Gastroesophageal sphincter (tissue), 4 donors: Measurements from ENCODE around the gene LMF1. TPM values are rescaled to one million over a fixed set of nuclear protein-coding genes. Genes with fewer than 3 reads are reported as not detected.

Experiments used
- ATAC-seq: fragments of 150-250 bp; one replicate; pipeline ENCODE4 v1.9.1; 2016; ENCODE audit warnings: mild to moderate bottlenecking, moderate library complexity
- H3K27ac ChIP-seq, 4 donors: fragments of 200-600 bp; sonication (generic) in 3 of 4; 1 replicate in 3 of 4; 2 replicates in 1 of 4; pipeline ENCODE4 v1.5.1; 2016 to 2019
- H3K27me3 ChIP-seq: fragments of 200-600 bp; sonication (generic); one replicate; pipeline ENCODE4 v1.5.1; 2019
- H3K36me3 ChIP-seq, 2 donors: fragments of 200-600 bp; sonication (generic); one replicate each; pipeline ENCODE4 v1.5.1; 2019; ENCODE audit warnings: control low read depth in 1 of 2
- H3K4me1 ChIP-seq, 3 donors: fragments of 200-600 bp; sonication (generic); 1 replicate in 2 of 3; 2 replicates in 1 of 3; pipeline ENCODE4 v1.5.1; 2016 to 2019; ENCODE audit warnings: control low read depth in 2 of 3
- H3K4me3 ChIP-seq, 2 donors: fragments of 200-600 bp; sonication (generic); one replicate each; pipeline ENCODE4 v1.5.1; 2019; ENCODE audit warnings: mild to moderate bottlenecking in 1 of 2, moderate library complexity in 1 of 2
- H3K9me3 ChIP-seq, 3 donors: fragments of 200-600 bp; sonication (generic); one replicate each; pipeline ENCODE4 v1.5.1; 2017 to 2019; ENCODE audit warnings: control low read depth in 2 of 3
- EP300 ChIP-seq: sonication (generic); formaldehyde crosslinking; IDR thresholded peaks from one replicate; pipeline ENCODE4 v1.6.1; 2017; ENCODE audit warnings: antibody characterized with exemption, mild to moderate bottlenecking
- POLR2A ChIP-seq, 2 donors: fragments of 450-650 bp; IDR thresholded peaks; one replicate each; pipeline ENCODE4 v1.6.1; 2017; ENCODE audit warnings: antibody characterized with exemption in 2 of 2, mild to moderate bottlenecking in 2 of 2, moderate library complexity in 1 of 2
- POLR2AphosphoS5 ChIP-seq: sonication (generic); formaldehyde crosslinking; IDR thresholded peaks from one replicate; pipeline ENCODE4 v1.6.1; 2017; ENCODE audit warnings: antibody characterized with exemption
- WGBS, 2 donors: methylation state at CpG; one replicate each; pipeline ENCODE4 v1.1.5; 2018; ENCODE audit warnings: low coverage in 1 of 2; 5-methylcytosine and 5-hydroxymethylcytosine counted together
- total RNA-seq, 4 donors: library from RNA; depleted of rRNA; stranded (reverse); fragments of >200 nt; gene quantifications; one replicate each; pipeline ENCODE4 v1.1.0, GENCODE V29; 2016
- TF ChIP-seq, protein P1 (sequence below), 4 experiments: fragments of 200-600 bp in 2 of 4; fragments of 450-650 bp in 2 of 4; sonication (generic) in 1 of 4; IDR thresholded peaks; one replicate each; pipeline ENCODE4 v1.5.1; 2017 to 2019; ENCODE audit warnings: antibody characterized with exemption in 4 of 4, mild to moderate bottlenecking in 2 of 4, moderate library complexity in 2 of 4

The LMF1 gene
- total RNA-seq, 4 donors from 2014 or later, result 13.7 to 57.3 (median 20.9) TPM

DNA sequence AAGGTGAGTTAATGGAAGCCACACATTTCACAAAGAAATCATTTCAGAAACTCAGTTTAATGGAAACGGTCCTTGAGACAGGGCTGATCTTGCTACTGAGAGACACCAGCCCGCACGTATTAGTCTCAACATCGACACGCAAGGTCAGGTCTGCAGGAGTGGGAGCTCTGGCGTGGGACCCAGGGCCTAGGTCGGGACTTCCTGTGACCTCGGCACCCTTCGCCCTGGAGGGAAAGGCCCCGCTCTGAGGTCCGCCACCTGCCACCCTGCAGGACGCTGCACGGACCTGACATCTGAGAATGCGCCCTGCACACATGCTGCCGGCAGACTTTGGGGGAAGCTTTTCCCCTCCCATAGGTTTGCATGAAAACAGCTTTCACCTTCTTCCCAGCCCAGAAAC lies 59.7 kb downstream of the LMF1 start:
- peaks cover 0 to 18% (median 0%) of the 10 kb centered on the region in 3 donors for H3K9me3 ChIP-seq
- no peak overlapping the region for H3K4me3 ChIP-seq
- WGBS, 2 donors, result 67 to 100% methylated on average over 1 of the region's 15 CpGs
- no peak overlapping the region for H3K27ac ChIP-seq
- no peaks in the 10 kb centered on the region for H3K27me3 ChIP-seq
- peaks cover 0 to 73% of the 10 kb centered on the region in 2 donors for H3K36me3 ChIP-seq
- no peak for ATAC-seq
- TF ChIP-seq POLR2AphosphoS5 (no peak), POLR2A (IDR thresholded peaks at IDR 0.05) (no peak), EP300 (no peak)
- TF ChIP-seq, protein P1, sequence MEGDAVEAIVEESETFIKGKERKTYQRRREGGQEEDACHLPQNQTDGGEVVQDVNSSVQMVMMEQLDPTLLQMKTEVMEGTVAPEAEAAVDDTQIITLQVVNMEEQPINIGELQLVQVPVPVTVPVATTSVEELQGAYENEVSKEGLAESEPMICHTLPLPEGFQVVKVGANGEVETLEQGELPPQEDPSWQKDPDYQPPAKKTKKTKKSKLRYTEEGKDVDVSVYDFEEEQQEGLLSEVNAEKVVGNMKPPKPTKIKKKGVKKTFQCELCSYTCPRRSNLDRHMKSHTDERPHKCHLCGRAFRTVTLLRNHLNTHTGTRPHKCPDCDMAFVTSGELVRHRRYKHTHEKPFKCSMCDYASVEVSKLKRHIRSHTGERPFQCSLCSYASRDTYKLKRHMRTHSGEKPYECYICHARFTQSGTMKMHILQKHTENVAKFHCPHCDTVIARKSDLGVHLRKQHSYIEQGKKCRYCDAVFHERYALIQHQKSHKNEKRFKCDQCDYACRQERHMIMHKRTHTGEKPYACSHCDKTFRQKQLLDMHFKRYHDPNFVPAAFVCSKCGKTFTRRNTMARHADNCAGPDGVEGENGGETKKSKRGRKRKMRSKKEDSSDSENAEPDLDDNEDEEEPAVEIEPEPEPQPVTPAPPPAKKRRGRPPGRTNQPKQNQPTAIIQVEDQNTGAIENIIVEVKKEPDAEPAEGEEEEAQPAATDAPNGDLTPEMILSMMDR (IDR thresholded peaks at IDR 0.05), result no peak
- peaks cover 0 to 7% (median 0%) of the 10 kb centered on the region in 3 donors for H3K4me1 ChIP-seq

DNA sequence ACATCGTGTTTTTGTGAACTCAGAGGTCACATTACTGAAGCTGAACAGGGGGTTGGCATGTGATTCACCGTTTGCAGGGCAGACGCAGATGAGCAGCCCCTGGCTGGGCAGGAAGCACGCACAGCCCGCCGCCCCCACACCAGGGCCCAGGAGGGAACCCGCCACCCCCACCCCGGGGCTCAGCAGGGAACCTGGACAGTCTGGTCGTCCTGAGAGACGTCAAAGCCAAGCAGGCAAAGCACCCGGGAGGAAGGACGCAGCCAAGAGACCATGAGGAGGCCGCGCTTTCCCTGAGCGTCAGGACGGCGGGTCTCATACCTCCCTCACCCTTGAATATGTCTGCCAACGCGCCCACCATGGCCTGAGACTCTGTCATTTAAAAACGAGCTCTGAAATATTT lies 60.6 kb downstream of the LMF1 start:
- peaks cover 0 to 76% of the 10 kb centered on the region in 2 donors for H3K36me3 ChIP-seq
- H3K27ac ChIP-seq, result no peak overlapping the region
- WGBS, 2 donors, result 60 to 86% methylated on average over 1 to 10 of the region's 20 CpGs
- no peak overlapping the region for H3K4me3 ChIP-seq
- TF ChIP-seq POLR2AphosphoS5 (no peak), EP300 (no peak), POLR2A (IDR thresholded peaks at IDR 0.05) (no peak)
- TF ChIP-seq, protein P1 (IDR thresholded peaks at IDR 0.05), result no peak
- H3K4me1 ChIP-seq, result peaks cover 0 to 7% (median 0%) of the 10 kb centered on the region in 3 donors
- H3K9me3 ChIP-seq, result peaks cover 0 to 18% (median 0%) of the 10 kb centered on the region in 3 donors
- H3K27me3 ChIP-seq, result no peaks in the 10 kb centered on the region
- ATAC-seq, result no peak

DNA sequence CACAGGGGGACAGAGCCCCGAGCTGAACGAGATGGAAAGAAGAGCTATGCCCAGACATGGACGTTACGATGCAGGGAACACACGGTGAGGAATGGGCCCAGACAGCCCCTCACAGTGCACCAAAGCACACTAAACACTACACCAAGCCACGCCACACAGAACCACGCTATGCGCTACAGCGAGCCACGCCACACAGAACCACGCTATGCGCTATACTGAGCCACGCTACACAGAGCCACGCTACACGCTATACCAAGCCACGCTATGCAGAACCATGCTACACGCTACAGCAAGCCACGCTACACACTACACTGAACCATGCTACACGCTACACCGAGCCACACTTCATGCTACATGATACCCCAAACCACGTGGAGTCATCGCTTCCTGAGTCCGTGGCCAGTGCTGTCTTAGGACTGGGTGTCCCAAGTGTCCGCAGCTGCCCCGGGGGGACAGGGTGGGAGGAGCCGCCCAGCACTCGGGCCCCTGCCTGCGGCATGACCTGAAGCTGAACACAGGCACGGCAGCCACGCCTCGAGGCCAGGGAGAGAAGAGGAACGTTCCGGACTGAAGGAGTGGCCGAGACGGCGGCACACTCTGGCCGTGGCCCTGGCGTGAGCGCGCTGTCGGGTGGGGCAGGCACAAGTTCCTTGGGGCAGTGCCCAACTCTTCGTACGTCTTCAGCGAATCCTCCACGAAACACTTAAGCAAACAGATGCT lies 61.3 kb downstream of the LMF1 start:
- H3K4me3 ChIP-seq, result no peak overlapping the region
- WGBS, 2 donors, result 88 to 95% methylated on average over 10 to 20 of the region's 45 CpGs
- peaks cover 0 to 7% (median 0%) of the 10 kb centered on the region in 3 donors for H3K4me1 ChIP-seq
- peaks cover 0 to 76% of the 10 kb centered on the region in 2 donors for H3K36me3 ChIP-seq
- H3K27ac ChIP-seq, result no peak overlapping the region
- H3K27me3 ChIP-seq, result no peaks in the 10 kb centered on the region
- TF ChIP-seq POLR2AphosphoS5 (no peak), EP300 (no peak), POLR2A (IDR thresholded peaks at IDR 0.05) (no peak)
- TF ChIP-seq, protein P1 (IDR thresholded peaks at IDR 0.05), result no peak
- ATAC-seq, result no peak
- H3K9me3 ChIP-seq, result peaks cover 0 to 18% (median 0%) of the 10 kb centered on the region in 3 donors

DNA sequence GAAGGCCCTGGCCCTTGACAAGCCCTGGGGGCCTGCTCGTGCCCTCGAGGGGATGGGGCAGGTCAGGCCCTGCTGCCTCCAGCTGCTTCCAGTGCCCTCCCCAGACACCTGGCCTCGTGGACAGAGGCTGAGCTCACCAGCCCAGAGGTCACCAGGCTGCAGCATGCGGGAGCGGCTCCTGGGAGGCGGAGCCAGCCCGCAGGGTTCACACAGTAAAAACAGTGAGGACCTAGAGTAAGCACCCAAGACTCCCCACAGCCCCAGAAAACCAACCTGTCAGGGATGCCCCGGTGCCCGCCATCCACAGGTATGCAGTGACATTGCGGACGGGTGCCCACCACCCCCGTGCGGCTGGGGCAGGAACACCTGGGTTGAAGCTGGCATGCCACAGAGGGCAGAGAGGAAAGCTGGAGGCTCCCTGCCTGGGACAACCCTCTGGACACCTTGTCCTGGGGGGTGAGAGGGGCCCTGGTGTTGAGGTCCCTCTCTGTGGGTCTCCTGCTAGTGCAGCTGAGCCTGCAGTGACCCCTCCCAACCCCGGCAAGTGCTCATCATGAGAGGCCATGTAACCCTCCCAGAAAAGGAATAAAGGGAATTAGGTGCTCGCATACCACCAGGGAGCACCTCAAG lies 62.1 kb downstream of the LMF1 start:
- peaks cover 0 to 70% of the 10 kb centered on the region in 2 donors for H3K36me3 ChIP-seq
- 100% methylated on average over 1 of the region's 15 CpGs; no CpG with 5 or more reads in 1 of the 2 donors for WGBS, 2 donors

More for the DNA sequence above, 62.1 kb downstream of the LMF1 start:
- peaks cover 0 to 18% (median 0%) of the 10 kb centered on the region in 3 donors for H3K9me3 ChIP-seq
- H3K4me3 ChIP-seq, result no peak overlapping the region
- no peak for ATAC-seq
- no peak overlapping the region for H3K27ac ChIP-seq
- H3K27me3 ChIP-seq, result no peaks in the 10 kb centered on the region
- peaks cover 0 to 5% (median 0%) of the 10 kb centered on the region in 3 donors for H3K4me1 ChIP-seq
- TF ChIP-seq POLR2AphosphoS5 (no peak), EP300 (no peak), POLR2A (IDR thresholded peaks at IDR 0.05) (no peak)
- TF ChIP-seq, protein P1 (IDR thresholded peaks at IDR 0.05), result no peak
